GM23338 (cell line): Measurements from ENCODE around the gene PPTC7.

Experiments
- CREB1 ChIP-seq: fragments of 250-450 bp; sonication (Bioruptor Pico); IDR thresholded peaks from 2 replicates; pipeline ENCODE4 v1.5.0; 2020; ENCODE audit warnings: low read depth, mild to moderate bottlenecking, moderate library complexity
- CTCF ChIP-seq, 2 experiments: fragments of 200-600 bp in 1 of 2; sonication (generic) in 1 of 2; conservative IDR thresholded peaks; 2 replicates each; pipeline versions ENCODE4 v1.5.1 to v1.6.1; 2016 to 2017; ENCODE audit warnings: antibody characterized with exemption in 2 of 2, low read depth in 2 of 2, mild to moderate bottlenecking in 2 of 2, moderate library complexity in 1 of 2
- EZH2 ChIP-seq: fragments of 200-600 bp; sonication (generic); IDR thresholded peaks from one replicate; pipeline ENCODE4 v1.8.0; 2017; ENCODE audit warnings: antibody characterized with exemption, mild to moderate bottlenecking, low read depth; ENCODE audit not compliant: unreplicated experiment
- EZH2phosphoT487 ChIP-seq: fragments of 200-600 bp; sonication (generic); IDR thresholded peaks from one replicate; pipeline ENCODE4 v1.8.1; 2018; ENCODE audit warnings: antibody characterized with exemption; ENCODE audit not compliant: unreplicated experiment
- JUNB ChIP-seq: IDR thresholded peaks from one replicate; pipeline ENCODE4 v1.6.1; 2016; ENCODE audit warnings: antibody characterized with exemption; ENCODE audit not compliant: unreplicated experiment
- REST ChIP-seq: IDR thresholded peaks from one replicate; pipeline ENCODE4 v1.6.1; 2018; ENCODE audit warnings: antibody characterized with exemption; ENCODE audit not compliant: unreplicated experiment
- ZNF462 ChIP-seq: fragments of 250-450 bp; sonication (Bioruptor Pico); IDR thresholded peaks from 2 replicates; pipeline ENCODE4 v1.5.0; 2020; ENCODE audit warnings: mild to moderate bottlenecking, moderate library complexity

GRCh38 chr12:110592078-110592477 lies 9.0 kb upstream of the PPTC7 start:
- TF ChIP-seq CTCF (conservative IDR thresholded peaks at IDR 0.05; ENCODE audit: low read depth in 2 of 2) (no peak), EZH2 (no peak), JUNB (no peak), ZNF462 (no peak), CREB1 (no peak), EZH2phosphoT487 (no peak), REST (no peak)
